SK-N-DZ (cell line): ENCODE measurements around the gene HOXB2. TPM values are rescaled to one million over a fixed set of nuclear protein-coding genes. Genes with fewer than 3 reads are reported as not detected.
A peak's percentile ranks its signal among the peaks of the same experiment; 100 is the strongest.

Source experiments
- DNase-seq: peaks from one replicate; pipeline ENCODE4 v3.0.0-alpha.2; 2015; ENCODE audit warnings: low spot score
- polyA plus RNA-seq, 2 experiments: library from polyadenylated mRNA; depleted of rRNA; stranded (reverse); fragments of >200 nt; gene quantifications; 2 replicates each; pipeline ENCODE4 v1.2.3, GENCODE V29; 2014

HOXB2 gene
- 0.09 TPM in 1 of 2 replicates, not detected in the other for polyA plus RNA-seq (2014; cell fraction: cytosol; rRNA removed)
- 0.85 TPM in 1 of 2 replicates, not detected in the other for polyA plus RNA-seq (2014; cell fraction: nucleus; rRNA removed)

- DNase-seq: no peak
These were observed at the start of gene HOXB2 for GRCh38 chr17:48545022-48545375. Gene HOXB2 (minus strand): TSS chr17:48545109. CDS start chr17:48544911, 198 bp downstream.

- DNase-seq: peak; percentile 51
These were observed 49.1 kb upstream of the HOXB2 start for GRCh38 chr17:48593840-48594537.

- no peak for DNase-seq
These were observed 48.4 kb upstream of the HOXB2 start, which contains the start of gene HOXB5 for GRCh38 chr17:48593126-48593829. Gene HOXB5 (minus strand): TSS chr17:48593779. CDS start chr17:48593682, 97 bp downstream.

- DNase-seq: no peak
These were observed 47.7 kb upstream of the HOXB2 start for GRCh38 chr17:48592577-48592976.

- DNase-seq: no peak
These were observed 47.2 kb upstream of the HOXB2 start for GRCh38 chr17:48592057-48592514.

- DNase-seq: no peak
These were observed 46.5 kb upstream of the HOXB2 start for GRCh38 chr17:48591255-48592056.

GRCh38 chr17:48590607-48591161, 45.8 kb upstream of the HOXB2 start:
- no peak for DNase-seq

- DNase-seq: no peak
These were observed 45.1 kb upstream of the HOXB2 start, which contains the start of gene HOXB3 for GRCh38 chr17:48589831-48590606. Gene HOXB3 (minus strand): TSS chr17:48590241. CDS start chr17:48552474, 37,767 bp downstream.

GRCh38 chr17:48589060-48589830, 44.3 kb upstream of the HOXB2 start:
- no peak for DNase-seq

- DNase-seq: no peak
These were observed 43.6 kb upstream of the HOXB2 start for GRCh38 chr17:48588528-48588927.

GRCh38 chr17:48588074-48588415, 43.1 kb upstream of the HOXB2 start:
- no peak for DNase-seq

- no peak for DNase-seq
These were observed 42.6 kb upstream of the HOXB2 start for GRCh38 chr17:48587276-48588073.

- DNase-seq: no peak
These were observed 41.7 kb upstream of the HOXB2 start for GRCh38 chr17:48586355-48587258.

- no peak for DNase-seq
These were observed 39.4 kb upstream of the HOXB2 start for GRCh38 chr17:48584223-48584741.

GRCh38 chr17:48583708-48584222, 38.9 kb upstream of the HOXB2 start:
- no peak for DNase-seq

GRCh38 chr17:48582750-48583069, 37.8 kb upstream of the HOXB2 start:
- DNase-seq: no peak

- DNase-seq: no peak
These were observed 35.0 kb upstream of the HOXB2 start for GRCh38 chr17:48579760-48580554.
